HepG2 (cell line): ENCODE measurements around the gene RNASE1.

Experiments
- ATF7-NPFF ChIP-seq: sonication (generic); formaldehyde crosslinking; IDR thresholded peaks from 2 replicates; pipeline ENCODE4 v1.8.1; 2023; ENCODE audit warnings: mild to moderate bottlenecking, low read depth, missing genetic modification reagents, moderate library complexity
- ETV5 ChIP-seq: IDR thresholded peaks from 2 replicates; pipeline ENCODE4 v1.6.1; 2018; ENCODE audit warnings: missing biosample characterization, missing genetic modification reagents, inconsistent platforms, borderline replicate concordance
- KDM1A ChIP-seq: IDR thresholded peaks from 2 replicates; pipeline ENCODE4 v1.6.1; 2016; ENCODE audit warnings: missing compliant biosample characterization
- POLR2A ChIP-seq, 2 experiments: IDR thresholded peaks; 2 replicates each; pipeline ENCODE4 v1.6.1; 2011; ENCODE audit warnings: low read depth in 2 of 2, low read length in 2 of 2, mild to moderate bottlenecking in 1 of 2, moderate library complexity in 1 of 2; ENCODE audit not compliant: insufficient read depth in 1 of 2
- RAD21 ChIP-seq: fragments of 450-650 bp; formaldehyde crosslinking; IDR thresholded peaks from 2 replicates; pipeline ENCODE4 v1.5.0; 2020; ENCODE audit warnings: mild to moderate bottlenecking
- SRY ChIP-seq: sonication (generic); formaldehyde crosslinking; IDR thresholded peaks from 2 replicates; pipeline ENCODE4 v1.8.0; 2022; ENCODE audit warnings: mild to moderate bottlenecking, missing genetic modification reagents
- STAG1 ChIP-seq: sonication (generic); formaldehyde crosslinking; IDR thresholded peaks from 2 replicates; pipeline ENCODE4 v1.4.0; 2020; ENCODE audit warnings: missing genetic modification reagents
- ZNF280D ChIP-seq: sonication (generic); formaldehyde crosslinking; IDR thresholded peaks from 2 replicates; pipeline ENCODE4 v1.5.1; 2020; ENCODE audit warnings: mild to moderate bottlenecking, missing genetic modification reagents
- ZNF678 ChIP-seq: sonication (generic); formaldehyde crosslinking; IDR thresholded peaks from 2 replicates; pipeline ENCODE4 v1.4.0; 2020; ENCODE audit warnings: mild to moderate bottlenecking, missing genetic modification reagents
- TF ChIP-seq, protein P1 (sequence below), 2 experiments: sonication (generic) in 1 of 2; formaldehyde crosslinking in 1 of 2; IDR thresholded peaks; 2 replicates each; pipeline versions ENCODE4 v1.5.1 to v1.6.1; 2011 to 2020; ENCODE audit warnings: borderline replicate concordance in 1 of 2, low read depth in 1 of 2, low read length in 1 of 2, mild to moderate bottlenecking in 1 of 2, missing genetic modification reagents in 1 of 2, moderate library complexity in 1 of 2

DNA sequence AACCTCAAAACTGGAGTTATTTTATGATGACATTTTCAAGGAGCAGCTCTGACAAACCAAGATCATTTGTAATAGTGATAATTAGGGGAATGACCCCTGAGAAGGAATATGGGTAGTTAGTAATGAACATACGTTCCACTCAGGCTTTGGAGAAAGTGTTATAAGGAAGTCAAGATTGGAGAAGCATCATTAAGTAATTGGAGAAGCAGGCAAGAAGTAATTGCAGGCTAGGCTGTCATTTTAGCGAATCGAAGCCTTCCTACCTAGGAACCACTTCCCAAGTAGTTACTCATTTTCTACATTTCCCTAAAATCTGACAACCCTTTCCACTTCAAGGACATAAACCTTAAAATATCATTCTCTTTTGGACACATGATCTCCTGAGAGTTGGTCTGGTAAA is 33.2 kb downstream of the RNASE1 start:
- TF ChIP-seq ETV5 (CRISPR knock-in tag) = no peak
- TF ChIP-seq, protein P1, sequence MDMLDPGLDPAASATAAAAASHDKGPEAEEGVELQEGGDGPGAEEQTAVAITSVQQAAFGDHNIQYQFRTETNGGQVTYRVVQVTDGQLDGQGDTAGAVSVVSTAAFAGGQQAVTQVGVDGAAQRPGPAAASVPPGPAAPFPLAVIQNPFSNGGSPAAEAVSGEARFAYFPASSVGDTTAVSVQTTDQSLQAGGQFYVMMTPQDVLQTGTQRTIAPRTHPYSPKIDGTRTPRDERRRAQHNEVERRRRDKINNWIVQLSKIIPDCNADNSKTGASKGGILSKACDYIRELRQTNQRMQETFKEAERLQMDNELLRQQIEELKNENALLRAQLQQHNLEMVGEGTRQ (IDR thresholded peaks at IDR 0.05; ENCODE audit: low read depth, low read length) = no peak
- TF ChIP-seq, protein P1 (CRISPR knock-in tag; IDR thresholded peaks at IDR 0.05; ENCODE audit: borderline replicate concordance) = no peak
- no peak for TF ChIP-seq SRY (CRISPR knock-in tag)
- TF ChIP-seq STAG1 (CRISPR knock-in tag) = no peak
- TF ChIP-seq RAD21 (CRISPR knock-in tag) = no peak
- no peak for TF ChIP-seq ATF7-NPFF (CRISPR knock-in tag)
- TF ChIP-seq ZNF678 (CRISPR knock-in tag) = no peak
- TF ChIP-seq KDM1A (CRISPR knock-in tag) = no peak
- TF ChIP-seq ZNF280D (CRISPR knock-in tag) = no peak
- no peak for TF ChIP-seq POLR2A (IDR thresholded peaks at IDR 0.05; ENCODE audit: insufficient read depth in 1 of 2, low read depth in 2 of 2, low read length in 2 of 2)
